HG03558 (cell line): Measurements from ENCODE around the gene ECHDC1.
"Not testable (repeated sequence)": the region's sequence is repeated elsewhere in the genome, so short reads cannot be mapped to it uniquely, and the experiment has no call there.

Source experiments
- ATAC-seq: cut with Tn5 transposase; IDR thresholded peaks from one replicate; pipeline ENCODE4 v1.9.1; 2021; ENCODE audit warnings: moderate number of reproducible peaks; ENCODE audit not compliant: unreplicated experiment; ENCODE audit errors: extremely low read depth

The ECHDC1 gene

DNA sequence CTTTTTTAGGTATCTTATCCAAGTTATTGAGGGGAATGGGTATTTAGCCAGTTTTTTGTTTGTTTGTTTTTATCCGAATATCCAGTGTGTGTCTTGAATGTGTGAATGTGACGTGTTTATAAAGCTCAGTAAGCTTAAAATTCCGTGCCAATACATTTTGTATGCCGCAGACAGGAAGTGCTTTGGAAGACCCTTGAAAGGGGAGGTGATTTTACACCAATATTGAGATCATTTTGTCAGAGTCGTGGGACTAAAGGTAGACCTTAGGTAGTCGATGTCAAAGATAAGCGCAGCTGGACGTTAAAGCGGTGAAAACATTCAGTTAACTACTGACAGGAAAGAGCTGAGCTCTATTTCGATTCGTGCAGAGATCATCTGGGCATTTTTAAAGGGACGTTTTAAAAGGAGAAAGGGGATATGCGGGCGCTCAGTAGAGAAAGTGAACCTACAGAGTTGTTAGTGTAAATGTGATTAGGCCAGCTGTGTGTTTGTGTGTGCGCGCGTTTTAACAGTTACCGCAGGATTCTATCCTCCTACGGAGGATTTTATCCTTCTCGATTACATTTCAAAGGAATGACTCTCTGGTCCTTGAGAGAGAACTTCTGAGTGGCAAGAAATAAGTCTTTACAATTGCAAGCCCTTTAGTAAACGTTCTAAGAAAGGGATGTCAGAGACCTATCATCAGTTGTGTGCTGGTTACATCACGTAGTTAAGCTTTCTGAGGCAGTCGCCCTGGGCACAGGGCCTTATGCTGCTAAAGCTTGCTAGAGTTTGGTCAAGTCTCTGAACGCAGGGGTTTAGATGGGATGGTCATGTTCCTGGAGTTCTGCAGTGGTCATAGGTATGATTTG, 625 bp upstream of the ECHDC1 start:
- peak; percentile 2 for ATAC-seq

DNA sequence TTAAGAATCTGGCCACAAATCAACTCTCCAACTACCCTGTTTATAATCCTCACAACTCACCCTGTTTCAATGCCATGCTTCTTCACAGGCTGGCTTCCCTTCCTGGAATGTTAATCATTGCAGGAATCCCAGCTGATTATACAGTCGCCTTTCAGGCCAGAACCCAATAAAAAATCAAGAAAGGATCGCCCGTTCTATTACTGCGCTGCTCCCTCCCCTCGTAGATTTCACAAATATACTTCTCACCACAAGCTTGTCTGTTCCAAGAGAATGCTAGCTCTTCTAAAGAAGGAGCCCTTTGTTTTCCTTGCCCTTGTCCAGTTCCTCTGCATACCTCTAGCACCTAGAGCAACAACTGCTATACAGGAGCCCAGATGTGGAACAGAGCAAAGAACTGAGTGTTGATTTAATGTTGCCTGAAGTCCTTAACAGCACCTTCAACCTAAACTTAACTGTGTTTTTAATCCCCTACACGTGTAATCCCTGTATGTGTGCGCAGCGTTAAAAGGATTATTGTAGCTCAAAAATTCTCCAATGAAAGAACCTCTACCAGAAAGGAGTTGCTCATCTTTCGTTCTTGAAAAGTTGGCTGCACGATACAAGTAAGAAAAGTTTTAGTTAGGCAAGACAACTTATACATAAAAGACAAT, 988 bp downstream of the ECHDC1 start:
- ATAC-seq, result no peak

DNA sequence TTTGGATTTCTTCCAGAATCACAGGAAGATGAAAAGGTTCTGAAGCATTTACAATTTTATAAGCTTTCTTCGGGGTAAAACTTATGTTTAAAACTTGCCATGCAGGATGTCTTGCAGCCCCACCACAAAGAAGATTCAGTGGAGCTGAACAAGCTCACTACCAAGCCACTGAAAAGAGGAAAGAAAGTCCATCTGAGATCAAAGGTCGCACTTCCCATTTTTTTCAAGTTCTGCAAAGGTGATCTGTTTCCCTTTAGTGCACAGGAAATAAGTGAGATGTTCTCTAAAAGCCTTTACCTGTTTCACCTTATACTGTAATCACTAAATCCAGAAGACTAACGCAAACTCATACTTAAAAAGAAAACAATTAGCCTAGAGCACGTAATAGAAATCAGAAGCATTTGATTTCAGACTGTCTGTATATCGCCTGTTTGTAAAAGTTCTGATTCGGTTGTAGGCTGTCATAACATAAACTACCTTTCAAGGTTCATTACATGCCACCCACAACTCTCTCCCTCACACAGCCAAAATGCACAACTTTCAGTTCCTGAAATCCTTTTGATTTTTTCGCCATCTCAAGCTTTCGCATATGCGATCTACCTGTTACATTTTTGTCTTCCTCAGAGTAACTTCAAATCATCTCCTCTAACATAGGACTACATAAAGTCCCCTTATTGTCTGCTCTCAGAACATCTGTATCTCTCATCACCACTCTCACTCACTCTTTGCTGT, 1.8 kb downstream of the ECHDC1 start:
- ATAC-seq, result no peak

DNA sequence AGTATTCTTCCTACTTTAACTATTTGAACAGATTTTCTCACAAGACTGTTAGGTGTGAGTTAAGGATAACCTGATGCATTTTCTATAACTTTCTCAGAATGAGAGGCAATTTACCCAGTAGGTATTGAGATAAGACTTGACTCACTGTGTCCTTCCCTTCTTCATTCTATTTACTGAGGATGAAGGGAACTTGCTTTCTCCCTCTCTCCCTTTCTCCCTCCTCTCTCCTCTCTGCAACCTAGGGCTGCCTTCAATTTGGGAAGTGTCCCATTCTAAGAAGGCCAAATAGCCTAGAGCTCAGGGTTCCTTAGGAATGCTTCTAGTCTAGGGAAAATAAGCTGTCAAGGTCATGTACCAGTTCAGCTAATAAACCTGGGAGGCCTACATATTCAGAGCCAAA, 3.2 kb downstream of the ECHDC1 start:
- no peak for ATAC-seq

DNA sequence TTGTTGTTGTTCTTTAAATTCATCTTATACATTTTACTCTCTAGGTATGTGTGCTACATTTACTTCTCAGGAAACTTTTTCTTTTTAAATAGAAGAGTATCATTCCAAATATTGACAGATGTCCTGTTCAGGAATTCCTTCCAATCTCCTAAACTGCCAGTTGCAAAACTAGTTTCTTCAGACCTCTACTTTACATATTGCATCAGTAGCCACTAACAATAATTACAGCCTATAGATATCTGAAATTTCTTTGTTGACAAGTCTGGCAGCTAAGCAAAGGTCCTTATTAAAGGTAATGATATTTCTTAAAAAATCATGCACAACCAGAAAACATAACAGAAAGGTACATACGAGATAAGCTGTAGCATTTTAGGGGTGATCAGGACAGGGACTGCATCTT, 4.5 kb downstream of the ECHDC1 start:
- no peak for ATAC-seq

DNA sequence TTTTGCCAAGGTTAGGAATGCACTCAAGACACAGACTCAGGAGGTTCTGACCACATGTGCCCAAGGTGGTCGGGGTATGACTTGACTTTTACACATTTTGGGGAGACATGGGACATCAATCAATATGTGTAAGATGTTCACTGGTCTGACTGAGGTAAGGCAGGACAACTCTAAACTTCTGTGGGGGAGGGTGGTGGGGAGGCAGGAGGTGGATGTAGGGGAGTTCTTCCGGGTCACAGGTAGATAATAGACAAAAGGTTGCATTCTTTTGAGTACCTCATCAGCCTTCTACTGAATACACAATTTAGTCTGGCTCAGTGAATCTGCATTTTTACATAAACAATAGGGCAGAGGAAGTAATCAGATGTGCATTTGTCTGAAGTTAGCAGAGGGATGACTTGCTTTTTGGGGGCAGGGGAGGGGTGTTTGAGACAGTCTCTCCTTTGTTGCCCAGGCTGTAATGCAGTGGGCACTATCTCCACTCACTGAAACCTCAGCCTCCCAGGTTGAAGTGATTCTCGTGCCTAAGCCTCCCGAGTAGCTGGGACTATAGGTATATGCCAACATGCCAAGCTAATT, 10.9 kb downstream of the ECHDC1 start:
- no peak for ATAC-seq

DNA sequence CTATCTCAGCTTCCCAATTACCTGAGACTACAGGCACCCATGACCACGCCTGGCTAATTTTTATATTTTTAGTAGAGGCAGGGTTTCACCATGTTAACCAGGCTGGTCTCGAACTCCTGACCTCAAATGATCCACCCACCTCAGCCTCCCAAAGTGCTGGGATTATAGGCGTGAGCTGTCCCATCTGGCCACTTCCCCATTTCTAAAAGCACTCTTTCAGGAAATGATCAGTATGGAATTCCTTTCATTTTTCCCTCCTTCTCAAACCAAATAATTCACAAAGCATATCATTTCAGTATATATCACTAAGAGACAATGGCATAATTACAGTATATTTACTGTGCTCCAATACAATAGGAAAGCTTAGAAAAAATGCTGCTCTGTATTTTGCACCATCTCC, 12.2 kb downstream of the ECHDC1 start:
- not testable (repeated sequence) for ATAC-seq

DNA sequence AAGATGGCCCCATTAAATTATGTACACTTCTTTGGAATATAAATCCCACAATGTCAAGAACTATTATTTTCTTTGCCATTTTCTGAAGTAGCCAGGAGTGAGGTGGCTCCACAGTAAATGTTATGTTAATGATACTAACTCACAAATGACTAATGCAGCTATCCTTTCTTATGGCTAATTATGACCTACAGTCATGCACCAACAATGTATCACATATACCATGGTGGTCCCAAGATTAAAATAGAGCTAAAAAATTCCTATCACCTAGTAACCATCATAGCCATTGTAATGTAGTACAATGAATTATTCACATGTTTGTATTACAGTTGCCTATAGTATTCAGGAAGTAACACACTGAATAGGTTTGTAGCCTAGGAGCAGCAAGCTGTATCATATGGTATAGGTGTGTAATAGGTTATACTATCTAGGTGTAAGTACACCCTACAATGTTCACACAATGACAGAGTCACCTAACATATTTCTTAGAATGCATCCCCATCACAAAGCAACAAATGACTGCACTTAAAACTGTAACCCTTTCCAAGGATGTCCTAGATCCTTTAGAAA, 15.3 kb downstream of the ECHDC1 start:
- ATAC-seq, result no peak

DNA sequence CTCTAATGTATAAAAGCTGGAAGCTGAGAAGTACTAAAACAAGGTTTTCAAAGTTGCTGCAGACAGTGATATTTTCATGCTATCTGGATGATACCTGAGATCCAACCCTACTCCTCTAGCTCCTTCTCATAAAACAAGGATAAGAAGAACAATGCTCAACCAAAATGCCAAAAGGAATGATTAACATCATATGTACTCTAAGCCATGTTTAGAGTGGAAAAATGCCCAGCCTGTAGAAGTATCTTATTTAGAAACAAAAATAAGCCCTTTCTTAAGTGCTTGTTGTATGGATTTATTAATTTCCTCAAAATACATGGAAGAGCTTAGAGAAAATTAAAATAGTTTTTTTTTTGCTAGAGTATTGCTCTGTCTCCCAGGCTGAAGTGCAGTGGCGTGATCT, 23.7 kb downstream of the ECHDC1 start:
- no peak for ATAC-seq

DNA sequence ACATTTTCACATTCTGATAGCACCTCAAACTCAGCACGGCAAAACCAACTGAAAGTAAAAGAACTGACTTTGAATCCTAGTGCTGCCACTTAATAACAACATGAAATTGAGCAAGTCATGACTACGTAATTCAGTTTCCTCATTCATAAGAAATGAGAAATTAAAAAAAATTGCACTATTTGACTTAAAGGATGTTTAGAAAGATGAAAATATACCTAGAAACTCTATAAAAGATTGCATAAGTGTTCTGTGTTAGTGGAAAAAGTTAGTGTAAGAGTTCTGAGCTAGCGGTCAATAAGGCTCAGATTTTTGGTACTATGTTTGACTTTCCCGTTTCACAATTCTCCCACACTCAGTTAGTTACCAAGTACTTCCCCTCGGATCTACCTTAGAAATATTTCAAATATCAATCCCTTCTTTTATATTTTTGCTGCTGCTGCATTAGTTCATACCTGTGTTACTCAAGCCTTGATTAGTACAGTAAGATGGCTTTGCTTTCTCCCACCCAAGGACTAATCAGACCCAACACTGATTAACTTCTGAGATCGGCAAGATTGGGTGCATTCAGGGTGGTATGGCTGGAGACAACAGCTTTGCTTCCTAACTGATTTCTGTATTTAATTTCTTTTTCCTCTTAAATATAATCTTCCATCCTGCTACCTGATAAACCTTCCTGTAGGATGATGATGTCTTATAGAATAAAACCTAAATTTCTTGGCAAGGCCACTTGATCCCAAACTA, 25.9 kb downstream of the ECHDC1 start:
- no peak for ATAC-seq

DNA sequence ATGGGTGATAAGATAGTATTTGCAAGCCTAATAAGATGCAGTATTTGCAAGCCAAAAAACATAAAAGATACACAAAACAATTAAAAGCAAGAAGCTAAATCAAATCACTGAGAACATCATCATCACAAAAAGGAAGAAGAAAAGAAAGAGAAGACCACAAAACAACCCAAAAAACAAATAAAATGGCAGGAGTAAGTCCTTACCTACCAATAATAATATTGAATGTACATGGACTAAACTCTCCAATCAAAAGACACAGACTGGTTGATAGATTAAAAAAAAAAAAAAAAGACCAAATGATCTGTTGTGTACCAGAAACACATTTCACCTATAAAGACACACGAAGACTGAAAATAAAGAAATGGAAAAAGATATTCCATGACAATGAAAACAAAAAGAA, 37.7 kb downstream of the ECHDC1 start:
- ATAC-seq, result no peak

DNA sequence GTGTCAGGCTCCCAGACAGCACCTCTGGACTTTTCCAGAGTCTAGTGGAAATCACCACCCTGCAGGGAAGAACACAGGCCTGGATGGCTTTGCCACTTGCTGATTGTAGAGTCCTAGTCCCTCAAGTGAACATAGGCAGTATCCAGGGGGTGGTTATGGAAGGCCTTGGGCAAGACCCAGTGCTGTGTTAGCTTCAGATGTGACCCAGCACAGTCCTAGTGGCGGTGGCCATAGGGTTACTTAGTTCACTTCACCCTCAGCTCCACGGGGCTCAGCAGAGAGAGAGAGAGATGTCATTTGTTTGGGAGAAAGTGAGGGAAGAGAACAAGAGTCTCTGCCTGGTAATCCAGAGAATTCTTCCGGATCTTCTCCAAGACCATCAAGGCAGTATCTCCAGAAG, 39.5 kb downstream of the ECHDC1 start:
- ATAC-seq, result no peak

DNA sequence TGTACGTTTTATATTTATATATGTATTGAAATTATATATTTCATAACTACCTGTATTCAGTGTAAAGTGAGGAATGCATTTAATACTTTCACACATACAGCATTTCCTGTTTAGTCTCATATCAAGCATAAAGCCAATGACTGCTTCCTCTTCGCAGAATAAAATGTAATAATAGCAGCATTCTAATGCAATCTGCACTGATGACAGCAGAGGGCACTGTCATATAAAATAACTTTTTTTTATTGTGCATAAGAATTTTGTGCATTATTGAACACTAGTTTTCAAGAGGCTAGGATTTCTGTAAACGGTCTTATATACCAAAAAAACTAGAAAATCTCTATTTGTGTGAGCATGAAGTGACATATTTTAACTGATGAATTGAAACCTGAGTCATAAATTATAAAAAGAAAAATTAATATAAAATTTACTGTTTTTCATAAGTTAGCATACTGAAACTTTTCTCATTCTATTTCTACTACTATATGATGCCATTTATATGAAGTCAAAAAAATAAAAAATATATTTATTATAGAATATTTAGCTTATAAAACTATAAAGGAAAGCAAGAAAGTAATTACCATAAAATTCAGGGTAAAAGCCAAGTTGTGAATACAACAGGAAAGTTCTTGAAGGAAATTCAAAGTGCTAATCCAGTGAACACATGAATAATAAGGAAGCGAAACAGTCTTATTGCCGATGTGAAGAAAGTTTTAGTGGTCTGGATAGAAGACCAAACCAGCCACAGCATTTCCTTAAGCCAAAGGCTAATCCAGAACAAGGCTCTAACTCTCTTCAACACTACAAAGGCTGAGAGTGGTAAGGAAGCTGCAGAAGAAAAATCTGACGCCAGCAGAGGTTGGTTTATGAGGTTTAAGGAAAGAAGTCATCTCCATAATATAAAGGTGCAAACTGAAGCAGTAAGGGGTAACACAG, 40.4 kb downstream of the ECHDC1 start:
- peak; percentile 56 for ATAC-seq

DNA sequence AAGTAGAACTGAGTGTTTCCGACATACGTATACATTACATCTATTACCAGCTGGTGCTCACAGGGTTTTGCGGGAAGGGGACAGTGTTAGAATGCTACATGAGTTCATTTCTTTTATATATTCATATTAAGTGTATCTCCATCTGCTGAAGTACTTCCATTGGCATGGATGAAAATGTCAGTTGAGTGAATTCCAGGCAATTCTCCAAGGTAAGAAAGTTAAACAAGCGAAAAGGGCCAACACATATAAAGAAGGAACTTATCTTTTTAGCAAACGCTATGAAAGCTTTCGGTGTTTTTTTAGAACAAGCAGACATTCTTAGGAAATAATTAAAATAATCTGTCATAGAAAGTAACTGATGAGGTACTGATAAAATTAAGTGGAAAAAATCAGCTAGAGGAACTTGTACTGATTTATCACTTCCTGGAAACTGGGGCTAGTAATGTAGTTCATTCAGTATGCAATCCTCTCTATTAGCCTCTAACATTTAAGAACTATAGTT, 42.2 kb downstream of the ECHDC1 start:
- ATAC-seq, result no peak

DNA sequence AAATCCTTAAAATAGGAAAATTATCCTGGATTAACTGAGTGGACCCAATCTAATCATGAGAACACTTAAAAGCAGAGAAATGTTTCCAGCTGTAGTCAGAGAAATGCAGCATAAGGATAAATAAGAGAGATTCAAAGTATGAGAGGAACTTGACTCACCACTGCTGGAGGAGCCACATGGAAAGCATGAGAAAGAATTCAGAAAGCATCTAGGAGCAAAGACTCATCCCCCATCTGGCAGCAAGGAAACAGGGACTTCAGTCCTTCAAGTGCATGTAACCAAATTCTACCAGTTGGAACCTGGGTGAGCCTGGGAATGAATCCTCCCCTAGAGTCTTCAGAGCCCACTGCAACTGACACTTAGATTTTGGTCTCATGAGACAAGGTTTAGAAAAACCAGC, 43.0 kb downstream of the ECHDC1 start:
- ATAC-seq, result no peak

DNA sequence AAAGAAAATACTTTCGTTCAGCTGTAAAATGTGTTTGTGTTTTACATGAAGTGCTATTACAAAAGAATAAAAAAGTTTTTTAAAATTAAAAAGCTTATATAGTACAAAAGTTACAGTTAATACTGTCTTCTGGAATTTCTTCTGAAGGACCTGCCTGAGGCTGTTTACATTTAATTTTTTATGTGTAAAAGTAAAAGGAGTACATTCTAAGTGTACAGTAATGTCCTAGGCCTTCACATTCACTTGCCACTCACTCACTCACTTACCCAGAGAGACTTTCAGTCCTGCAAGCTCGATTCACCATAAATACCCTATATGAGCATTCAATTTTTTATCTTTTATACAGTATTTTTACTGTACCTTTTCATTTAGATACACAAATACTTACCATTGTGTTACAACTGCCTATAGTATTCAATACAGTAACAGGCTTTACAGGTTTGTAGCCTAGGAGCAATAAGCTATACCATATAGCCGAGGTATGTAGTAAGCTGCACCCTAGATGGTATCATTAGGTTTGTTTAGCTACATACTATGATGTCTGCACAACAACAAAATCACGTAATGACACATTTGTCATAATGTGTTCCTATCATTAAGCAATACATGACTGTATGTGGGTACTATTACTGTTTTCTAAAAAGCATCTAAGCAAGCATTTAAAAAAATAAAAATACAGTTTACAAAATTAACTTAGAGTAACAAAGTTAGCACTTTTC, 43.7 kb downstream of the ECHDC1 start:
- no peak for ATAC-seq

DNA sequence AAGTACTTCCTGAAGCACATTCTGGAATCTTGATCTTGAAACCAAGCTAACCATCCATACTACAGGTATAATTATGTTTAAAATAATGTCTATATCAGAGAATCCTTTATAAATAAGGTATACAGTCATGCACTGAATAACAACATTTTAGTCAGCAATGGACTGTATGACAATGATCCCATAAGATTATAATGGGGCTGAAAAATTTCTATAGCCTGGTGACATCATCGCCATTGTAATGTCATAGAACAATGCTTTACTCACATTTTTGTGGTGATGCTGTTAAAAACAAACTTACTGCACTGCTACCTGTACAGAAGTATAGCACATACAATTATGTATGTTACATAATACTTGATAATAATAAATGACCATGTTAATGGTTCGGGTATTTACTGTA, 44.9 kb downstream of the ECHDC1 start:
- no peak for ATAC-seq

DNA sequence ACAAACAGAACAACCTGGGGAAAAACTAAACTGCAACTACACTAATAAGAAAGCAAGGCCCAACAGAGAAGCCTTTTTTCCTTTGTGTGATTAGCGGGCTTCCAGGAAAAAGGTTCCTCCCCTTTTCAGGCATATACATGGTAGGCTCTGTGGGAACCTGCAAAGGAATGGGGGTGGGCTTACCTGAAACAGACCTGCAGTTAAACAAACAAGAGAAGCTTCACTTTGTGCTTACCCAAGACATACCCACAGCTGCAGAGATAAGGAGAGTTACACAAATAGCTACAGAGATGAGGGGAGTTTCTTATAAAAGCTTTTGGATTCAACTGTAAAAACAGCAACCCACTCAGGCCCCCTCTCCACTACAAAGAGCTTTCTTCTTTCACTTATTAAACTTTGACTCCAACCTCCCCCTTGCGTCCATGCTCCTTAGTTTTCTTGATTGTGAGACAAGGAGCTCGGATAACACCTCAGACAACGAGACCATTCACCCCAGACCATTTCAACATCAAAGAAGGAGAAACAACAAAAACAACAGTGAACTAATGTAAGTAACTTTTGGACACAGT, 45.8 kb downstream of the ECHDC1 start:
- no peak for ATAC-seq
